HTR-8/SVneo (cell line): ENCODE measurements around the gene SOX13.

ENCODE experiments used
- DNase-seq: peaks from one replicate; pipeline ENCODE4 v3.0.0; 2011; ENCODE audit warnings: low spot score, mixed read lengths; ENCODE audit not compliant: insufficient read length
- FAIRE-seq: peaks from 2 replicates; lab custom pipeline; 2011; peaks lifted over from hg19 to GRCh38; lab: Jason Lieb, UNC

The SOX13 gene

GRCh38 chr1:204059970-204060369 lies 12.9 kb upstream of the SOX13 start:
- DNase-seq (no peak), FAIRE-seq (no peak)

- no peak for DNase-seq
- no peak for FAIRE-seq
Measured at GRCh38 chr1:204062106-204062505, 10.8 kb upstream of the SOX13 start.

- DNase-seq (no peak), FAIRE-seq (no peak)
Measured at GRCh38 chr1:204065174-204065985, 7.5 kb upstream of the SOX13 start.

GRCh38 chr1:204065986-204066300 lies 7.0 kb upstream of the SOX13 start:
- FAIRE-seq, result no peak
- no peak for DNase-seq

GRCh38 chr1:204067935-204068334 lies 5.0 kb upstream of the SOX13 start:
- DNase-seq (no peak), FAIRE-seq (no peak)

- no peak for FAIRE-seq
Measured at GRCh38 chr1:204069887-204070286, 3.0 kb upstream of the SOX13 start.

GRCh38 chr1:204070895-204071294 lies 2.0 kb upstream of the SOX13 start:
- FAIRE-seq, result no peak
- no peak for DNase-seq

More at GRCh38 chr1:204069887-204070286, 3.0 kb upstream of the SOX13 start:
- DNase-seq, result no peak

GRCh38 chr1:204073837-204074273 lies 940 bp downstream of the SOX13 start:
- FAIRE-seq, result no peak
- no peak for DNase-seq

GRCh38 chr1:204074274-204075138 lies 1.6 kb downstream of the SOX13 start:
- peak; percentile 52 for DNase-seq

GRCh38 chr1:204075139-204075521 lies 2.2 kb downstream of the SOX13 start:
- DNase-seq, result no peak
- FAIRE-seq, result no peak

More at GRCh38 chr1:204074274-204075138, 1.6 kb downstream of the SOX13 start:
- FAIRE-seq, result no peak

- DNase-seq (no peak), FAIRE-seq (no peak)
Measured at GRCh38 chr1:204075890-204076846, 3.3 kb downstream of the SOX13 start.

- DNase-seq, result no peak
- no peak for FAIRE-seq
Measured at GRCh38 chr1:204076891-204077290, 4.0 kb downstream of the SOX13 start.

- FAIRE-seq (no peak), DNase-seq (no peak)
Measured at GRCh38 chr1:204077979-204078696, 5.2 kb downstream of the SOX13 start.

GRCh38 chr1:204079608-204079999 lies 6.7 kb downstream of the SOX13 start:
- FAIRE-seq (no peak), DNase-seq (no peak)

- DNase-seq (peak; percentile 98), FAIRE-seq (peak; percentile 58)
Measured at GRCh38 chr1:204080163-204080903, 7.4 kb downstream of the SOX13 start.

GRCh38 chr1:204081164-204081790 lies 8.4 kb downstream of the SOX13 start:
- FAIRE-seq (no peak), DNase-seq (no peak)

GRCh38 chr1:204081791-204082513 lies 9.0 kb downstream of the SOX13 start:
- peak; percentile 81 for FAIRE-seq
- no peak for DNase-seq

- DNase-seq (no peak), FAIRE-seq (no peak)
Measured at GRCh38 chr1:204083491-204083890, 10.6 kb downstream of the SOX13 start.
